Measurements from ENCODE around the gene RET. TPM values are rescaled to one million over a fixed set of nuclear protein-coding genes. Genes with fewer than 3 reads are reported as not detected.

RET gene
- total RNA-seq, 1 experiment from 2014 or later: 81.1 TPM

DNA sequence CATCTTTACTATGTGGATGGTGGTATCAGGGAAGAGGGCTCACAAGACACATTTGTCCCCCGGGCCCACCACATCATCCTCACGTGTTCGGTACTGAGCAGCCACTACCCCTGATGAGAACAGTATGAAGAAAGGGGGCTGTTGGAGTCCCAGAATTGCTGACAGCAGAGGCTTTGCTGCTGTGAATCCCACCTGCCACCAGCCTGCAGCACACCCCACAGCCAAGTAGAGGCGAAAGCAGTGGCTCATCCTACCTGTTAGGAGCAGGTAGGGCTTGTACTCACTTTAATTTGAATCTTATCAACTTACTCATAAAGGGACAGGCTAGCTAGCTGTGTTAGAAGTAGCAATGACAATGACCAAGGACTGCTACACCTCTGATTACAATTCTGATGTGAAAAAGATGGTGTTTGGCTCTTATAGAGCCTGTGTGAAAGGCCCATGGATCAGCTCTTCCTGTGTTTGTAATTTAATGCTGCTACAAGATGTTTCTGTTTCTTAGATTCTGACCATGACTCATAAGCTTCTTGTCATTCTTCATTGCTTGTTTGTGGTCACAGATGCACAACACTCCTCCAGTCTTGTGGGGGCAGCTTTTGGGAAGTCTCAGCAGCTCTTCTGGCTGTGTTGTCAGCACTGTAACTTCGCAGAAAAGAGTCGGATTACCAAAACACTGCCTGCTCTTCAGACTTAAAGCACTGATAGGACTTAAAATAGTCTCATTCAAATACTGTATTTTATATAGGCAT lies 52.3 kb downstream of the RET start:
- Histone ChIP-seq H3K9me3 (ENCODE audit: control insufficient read depth, insufficient read depth, low read depth, low read length) (no peaks in the 10 kb centered on the region), H3K4me3 (ENCODE audit: low read depth in 2 of 2, low read length in 2 of 2) (no peak overlapping the region), H3K27me3 (ENCODE audit: control insufficient read depth, insufficient read depth, low read length) (no peaks in the 10 kb centered on the region), H3K4me1 (ENCODE audit: control insufficient read depth, insufficient read depth, low read length) (peaks cover under 1% of the 10 kb centered on the region; the same call in 1 of the 2 replicates), H3K27ac (ENCODE audit: low read length) (no peak overlapping the region), H3K36me3 (ENCODE audit: control insufficient read depth, insufficient read depth, low read length) (no peaks in the 10 kb centered on the region)
- intact Hi-C loops (cut with micrococcal nuclease; ENCODE audit: unreplicated experiment) (no loop called here), in situ Hi-C loops (cut with HindIII; ENCODE audit: low pct_unique_long_range_greater_than_20kb, low sequenced_read_pairs) (no loop called here)
- TF ChIP-seq POLR2AphosphoS5 (IDR thresholded peaks at IDR 0.05; ENCODE audit: low read depth, low read length) (no peak), SIN3A (IDR thresholded peaks at IDR 0.05; ENCODE audit: borderline replicate concordance, insufficient read depth, low read depth, low read length) (no peak), TCF7L2 (IDR thresholded peaks at IDR 0.05; ENCODE audit: low read depth, low read length) (no peak)
- TF ChIP-seq, protein P1, sequence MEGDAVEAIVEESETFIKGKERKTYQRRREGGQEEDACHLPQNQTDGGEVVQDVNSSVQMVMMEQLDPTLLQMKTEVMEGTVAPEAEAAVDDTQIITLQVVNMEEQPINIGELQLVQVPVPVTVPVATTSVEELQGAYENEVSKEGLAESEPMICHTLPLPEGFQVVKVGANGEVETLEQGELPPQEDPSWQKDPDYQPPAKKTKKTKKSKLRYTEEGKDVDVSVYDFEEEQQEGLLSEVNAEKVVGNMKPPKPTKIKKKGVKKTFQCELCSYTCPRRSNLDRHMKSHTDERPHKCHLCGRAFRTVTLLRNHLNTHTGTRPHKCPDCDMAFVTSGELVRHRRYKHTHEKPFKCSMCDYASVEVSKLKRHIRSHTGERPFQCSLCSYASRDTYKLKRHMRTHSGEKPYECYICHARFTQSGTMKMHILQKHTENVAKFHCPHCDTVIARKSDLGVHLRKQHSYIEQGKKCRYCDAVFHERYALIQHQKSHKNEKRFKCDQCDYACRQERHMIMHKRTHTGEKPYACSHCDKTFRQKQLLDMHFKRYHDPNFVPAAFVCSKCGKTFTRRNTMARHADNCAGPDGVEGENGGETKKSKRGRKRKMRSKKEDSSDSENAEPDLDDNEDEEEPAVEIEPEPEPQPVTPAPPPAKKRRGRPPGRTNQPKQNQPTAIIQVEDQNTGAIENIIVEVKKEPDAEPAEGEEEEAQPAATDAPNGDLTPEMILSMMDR (IDR thresholded peaks at IDR 0.05): no peak
- TF ChIP-seq, protein P2, sequence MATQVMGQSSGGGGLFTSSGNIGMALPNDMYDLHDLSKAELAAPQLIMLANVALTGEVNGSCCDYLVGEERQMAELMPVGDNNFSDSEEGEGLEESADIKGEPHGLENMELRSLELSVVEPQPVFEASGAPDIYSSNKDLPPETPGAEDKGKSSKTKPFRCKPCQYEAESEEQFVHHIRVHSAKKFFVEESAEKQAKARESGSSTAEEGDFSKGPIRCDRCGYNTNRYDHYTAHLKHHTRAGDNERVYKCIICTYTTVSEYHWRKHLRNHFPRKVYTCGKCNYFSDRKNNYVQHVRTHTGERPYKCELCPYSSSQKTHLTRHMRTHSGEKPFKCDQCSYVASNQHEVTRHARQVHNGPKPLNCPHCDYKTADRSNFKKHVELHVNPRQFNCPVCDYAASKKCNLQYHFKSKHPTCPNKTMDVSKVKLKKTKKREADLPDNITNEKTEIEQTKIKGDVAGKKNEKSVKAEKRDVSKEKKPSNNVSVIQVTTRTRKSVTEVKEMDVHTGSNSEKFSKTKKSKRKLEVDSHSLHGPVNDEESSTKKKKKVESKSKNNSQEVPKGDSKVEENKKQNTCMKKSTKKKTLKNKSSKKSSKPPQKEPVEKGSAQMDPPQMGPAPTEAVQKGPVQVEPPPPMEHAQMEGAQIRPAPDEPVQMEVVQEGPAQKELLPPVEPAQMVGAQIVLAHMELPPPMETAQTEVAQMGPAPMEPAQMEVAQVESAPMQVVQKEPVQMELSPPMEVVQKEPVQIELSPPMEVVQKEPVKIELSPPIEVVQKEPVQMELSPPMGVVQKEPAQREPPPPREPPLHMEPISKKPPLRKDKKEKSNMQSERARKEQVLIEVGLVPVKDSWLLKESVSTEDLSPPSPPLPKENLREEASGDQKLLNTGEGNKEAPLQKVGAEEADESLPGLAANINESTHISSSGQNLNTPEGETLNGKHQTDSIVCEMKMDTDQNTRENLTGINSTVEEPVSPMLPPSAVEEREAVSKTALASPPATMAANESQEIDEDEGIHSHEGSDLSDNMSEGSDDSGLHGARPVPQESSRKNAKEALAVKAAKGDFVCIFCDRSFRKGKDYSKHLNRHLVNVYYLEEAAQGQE (IDR thresholded peaks at IDR 0.05; ENCODE audit: insufficient read depth in 1 of 2, low read depth in 2 of 2, low read length in 1 of 2): no peak
- ATAC-seq: peak; percentile 39; the same call in 1 of the 2 replicates
- DNase-seq (ENCODE audit: low read depth, low spot score): no peak
- BruUV-seq (replicated peaks): TSS peak; percentile 53
- ChIA-PET CTCF (no interaction called here), POLR2A (no interaction called here)

DNA sequence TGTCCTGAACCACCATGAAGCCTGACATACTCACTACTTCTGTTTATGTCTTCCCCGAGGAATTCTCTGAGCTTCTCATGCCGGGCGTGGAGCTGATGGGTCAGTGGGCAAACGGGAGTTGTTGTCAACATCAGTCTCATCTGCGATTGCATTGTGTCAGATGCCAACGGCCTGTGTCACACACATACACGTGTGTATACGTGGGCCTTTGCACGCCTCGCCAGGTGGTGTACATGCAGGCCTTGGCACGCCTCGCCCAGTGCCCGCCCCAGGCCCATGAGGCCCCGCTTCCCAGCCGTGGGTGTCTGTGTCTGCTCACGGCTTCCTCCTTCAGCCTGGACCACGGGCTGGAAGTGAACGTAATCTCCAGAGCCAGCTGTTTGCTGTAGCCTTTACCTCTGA lies 53.9 kb downstream of the RET start:
- CTCF ChIA-PET: interaction anchor here (1.4 kb wide), 1 partner anchor 9 kb away, joined by 3 read pairs; no protein-coding TSS in a partner anchor
- BruUV-seq (replicated peaks): no TSS peak

More for the DNA sequence above, 53.9 kb downstream of the RET start:
- TF ChIP-seq TCF7L2 (IDR thresholded peaks at IDR 0.05; ENCODE audit: low read depth, low read length): no peak
- no peak for TF ChIP-seq SIN3A (IDR thresholded peaks at IDR 0.05; ENCODE audit: borderline replicate concordance, insufficient read depth, low read depth, low read length)
- TF ChIP-seq, protein P1 (IDR thresholded peaks at IDR 0.05): no peak
- no peak for TF ChIP-seq POLR2AphosphoS5 (IDR thresholded peaks at IDR 0.05; ENCODE audit: low read depth, low read length)
- TF ChIP-seq, protein P2 (IDR thresholded peaks at IDR 0.05; ENCODE audit: insufficient read depth in 1 of 2, low read depth in 2 of 2, low read length in 1 of 2): no peak
- in situ Hi-C loops (cut with HindIII; ENCODE audit: low pct_unique_long_range_greater_than_20kb, low sequenced_read_pairs): no loop called here
- Histone ChIP-seq H3K36me3 (ENCODE audit: control insufficient read depth, insufficient read depth, low read length) (no peaks in the 10 kb centered on the region), H3K9me3 (ENCODE audit: control insufficient read depth, insufficient read depth, low read depth, low read length) (no peaks in the 10 kb centered on the region), H3K27ac (ENCODE audit: low read length) (no peak overlapping the region), H3K27me3 (ENCODE audit: control insufficient read depth, insufficient read depth, low read length) (no peaks in the 10 kb centered on the region), H3K4me1 (ENCODE audit: control insufficient read depth, insufficient read depth, low read length) (peaks cover 6% of the 10 kb centered on the region; the same call in 1 of the 2 replicates), H3K4me3 (ENCODE audit: low read depth in 2 of 2, low read length in 2 of 2) (no peak overlapping the region)
- intact Hi-C loops (cut with micrococcal nuclease; ENCODE audit: unreplicated experiment): no loop called here
- no peak for ATAC-seq
- POLR2A ChIA-PET: no interaction called here
- no peak for DNase-seq (ENCODE audit: low read depth, low spot score)

Measured in Panc1 (cell line).